ENCODE results near the gene PRKAG2.

Gene PRKAG2

DNA sequence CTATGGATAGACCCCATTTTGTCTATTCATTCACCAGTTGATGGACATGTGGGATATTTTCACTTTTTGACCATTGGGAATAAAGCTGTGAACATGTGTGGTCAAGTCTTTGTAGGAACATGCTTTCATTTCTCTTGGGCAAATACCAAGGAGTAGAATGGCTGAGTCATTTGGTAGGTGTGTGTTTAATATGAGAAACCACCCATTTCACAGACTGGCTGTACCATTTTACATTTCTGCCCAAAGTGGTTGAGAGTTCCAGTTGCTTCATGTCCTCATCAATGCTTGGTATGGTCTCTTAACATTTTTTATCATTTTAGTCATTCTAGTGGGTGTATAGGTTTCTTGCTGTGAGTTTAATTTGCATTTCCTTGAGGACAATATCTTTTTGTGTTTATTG, 232.4 kb downstream of the PRKAG2 start:
- no peak overlapping the region for H3K27ac ChIP-seq
- TF ChIP-seq ZFX (IDR thresholded peaks at IDR 0.05; ENCODE audit: borderline replicate concordance) = no peak

DNA sequence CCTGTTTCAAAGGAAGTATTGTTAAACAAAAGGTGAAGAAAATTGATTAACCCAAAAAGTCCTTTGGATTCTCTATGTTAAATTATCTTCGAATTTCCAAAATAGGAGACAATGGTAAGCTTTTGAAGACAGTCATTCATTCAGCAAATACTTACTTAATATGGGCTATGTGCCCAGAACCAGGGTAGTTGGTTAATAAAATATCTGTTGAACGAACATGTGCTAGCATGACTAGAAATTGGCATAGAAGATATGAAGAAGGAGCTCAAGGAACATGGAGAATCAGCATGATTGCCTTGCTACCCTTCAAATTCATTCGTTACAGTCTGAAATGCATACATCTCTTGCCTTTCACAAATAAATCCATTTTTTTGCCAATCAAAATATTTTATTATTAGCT, 234.2 kb downstream of the PRKAG2 start:
- TF ChIP-seq, protein P1, sequence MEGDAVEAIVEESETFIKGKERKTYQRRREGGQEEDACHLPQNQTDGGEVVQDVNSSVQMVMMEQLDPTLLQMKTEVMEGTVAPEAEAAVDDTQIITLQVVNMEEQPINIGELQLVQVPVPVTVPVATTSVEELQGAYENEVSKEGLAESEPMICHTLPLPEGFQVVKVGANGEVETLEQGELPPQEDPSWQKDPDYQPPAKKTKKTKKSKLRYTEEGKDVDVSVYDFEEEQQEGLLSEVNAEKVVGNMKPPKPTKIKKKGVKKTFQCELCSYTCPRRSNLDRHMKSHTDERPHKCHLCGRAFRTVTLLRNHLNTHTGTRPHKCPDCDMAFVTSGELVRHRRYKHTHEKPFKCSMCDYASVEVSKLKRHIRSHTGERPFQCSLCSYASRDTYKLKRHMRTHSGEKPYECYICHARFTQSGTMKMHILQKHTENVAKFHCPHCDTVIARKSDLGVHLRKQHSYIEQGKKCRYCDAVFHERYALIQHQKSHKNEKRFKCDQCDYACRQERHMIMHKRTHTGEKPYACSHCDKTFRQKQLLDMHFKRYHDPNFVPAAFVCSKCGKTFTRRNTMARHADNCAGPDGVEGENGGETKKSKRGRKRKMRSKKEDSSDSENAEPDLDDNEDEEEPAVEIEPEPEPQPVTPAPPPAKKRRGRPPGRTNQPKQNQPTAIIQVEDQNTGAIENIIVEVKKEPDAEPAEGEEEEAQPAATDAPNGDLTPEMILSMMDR (IDR thresholded peaks at IDR 0.05) = no peak
- TF ChIP-seq ZFX (IDR thresholded peaks at IDR 0.05; ENCODE audit: borderline replicate concordance) = no peak
- H3K27ac ChIP-seq = no peak overlapping the region

DNA sequence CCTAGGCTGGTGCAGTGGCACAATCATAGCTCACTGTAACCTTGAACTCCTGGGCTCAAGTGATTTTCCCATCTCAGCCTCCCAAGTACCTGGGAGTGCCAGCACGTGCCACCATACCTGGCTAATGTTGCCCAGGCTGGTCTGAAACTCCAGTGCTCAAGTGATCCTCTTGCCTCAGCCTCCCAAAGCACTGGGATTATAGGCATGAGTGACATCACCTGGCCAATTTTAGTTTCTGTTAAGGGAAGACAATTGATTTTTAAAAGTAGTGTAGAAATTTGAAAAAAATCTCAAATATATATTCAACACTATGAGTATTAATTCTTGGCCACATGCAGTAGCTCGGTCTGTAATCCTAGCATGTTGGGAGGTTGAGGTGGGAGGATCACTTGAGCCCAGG, 235.3 kb downstream of the PRKAG2 start:
- no peak overlapping the region for H3K27ac ChIP-seq
- no peak for TF ChIP-seq ZFX (IDR thresholded peaks at IDR 0.05; ENCODE audit: borderline replicate concordance)
- TF ChIP-seq, protein P1 (IDR thresholded peaks at IDR 0.05) = no peak

DNA sequence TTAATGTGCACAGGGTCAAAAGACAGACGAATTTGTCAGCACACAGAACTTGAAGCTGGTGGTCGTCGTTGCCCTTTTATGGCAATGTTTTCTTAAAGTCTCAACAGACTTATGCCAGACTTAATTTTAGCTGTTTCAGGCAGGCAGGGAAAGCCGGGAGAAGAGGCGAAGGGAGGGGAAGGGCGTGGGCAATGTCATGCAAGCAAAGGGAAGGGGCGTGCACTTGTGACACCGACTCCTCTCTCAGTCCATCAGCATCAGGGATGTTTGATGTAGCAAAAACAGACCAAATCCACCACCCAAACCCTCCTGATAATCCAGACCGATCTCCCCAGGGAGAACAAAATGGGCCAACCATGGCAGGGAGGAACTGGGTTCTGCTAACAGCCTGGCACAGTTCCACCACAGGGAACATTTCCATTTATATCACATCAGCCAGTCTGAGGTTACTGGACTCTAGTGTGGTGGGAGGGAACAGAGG, 239.1 kb downstream of the PRKAG2 start:
- no peak overlapping the region for H3K27ac ChIP-seq
- TF ChIP-seq, protein P1 (IDR thresholded peaks at IDR 0.05) = no peak
- no peak for TF ChIP-seq ZFX (IDR thresholded peaks at IDR 0.05; ENCODE audit: borderline replicate concordance)

DNA sequence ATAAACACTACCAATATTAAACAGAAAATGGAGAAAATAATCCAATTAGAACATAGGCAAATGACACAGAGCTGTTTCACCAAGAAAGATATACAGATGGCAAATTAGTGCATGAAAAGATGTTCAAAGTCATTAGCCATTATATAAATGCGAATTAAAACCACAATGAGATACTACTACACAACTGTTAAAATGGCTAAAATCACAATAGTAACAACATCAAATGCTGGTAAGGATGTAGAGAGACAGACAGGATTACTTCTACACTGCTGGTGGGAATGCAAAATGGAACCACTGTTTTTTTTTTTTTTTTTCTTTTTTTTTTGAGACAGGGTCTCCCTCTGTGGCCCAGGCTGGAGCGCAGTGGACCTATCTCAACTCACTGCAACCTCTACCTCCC, 242.3 kb downstream of the PRKAG2 start:
- H3K27ac ChIP-seq = no peak overlapping the region
- TF ChIP-seq, protein P1 (IDR thresholded peaks at IDR 0.05) = no peak
- TF ChIP-seq ZFX (IDR thresholded peaks at IDR 0.05; ENCODE audit: borderline replicate concordance) = no peak

DNA sequence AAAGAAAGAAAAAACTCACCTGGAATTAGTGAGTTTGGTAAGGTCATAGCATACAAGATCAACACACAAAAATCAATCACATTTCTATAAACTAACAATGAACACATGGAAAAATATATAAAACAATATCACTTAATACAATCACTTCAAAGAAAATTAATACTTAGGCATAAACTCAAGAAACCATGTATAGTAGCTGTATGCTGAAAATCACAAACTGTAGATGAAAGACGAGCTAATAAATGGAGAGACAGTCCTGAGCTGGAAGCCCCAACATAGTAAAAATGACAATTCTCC, 243.5 kb downstream of the PRKAG2 start:
- TF ChIP-seq, protein P1 (IDR thresholded peaks at IDR 0.05) = no peak
- TF ChIP-seq ZFX (IDR thresholded peaks at IDR 0.05; ENCODE audit: borderline replicate concordance) = no peak
- H3K27ac ChIP-seq = peak overlapping the region; percentile 82; the same call in 1 of the 2 replicates

DNA sequence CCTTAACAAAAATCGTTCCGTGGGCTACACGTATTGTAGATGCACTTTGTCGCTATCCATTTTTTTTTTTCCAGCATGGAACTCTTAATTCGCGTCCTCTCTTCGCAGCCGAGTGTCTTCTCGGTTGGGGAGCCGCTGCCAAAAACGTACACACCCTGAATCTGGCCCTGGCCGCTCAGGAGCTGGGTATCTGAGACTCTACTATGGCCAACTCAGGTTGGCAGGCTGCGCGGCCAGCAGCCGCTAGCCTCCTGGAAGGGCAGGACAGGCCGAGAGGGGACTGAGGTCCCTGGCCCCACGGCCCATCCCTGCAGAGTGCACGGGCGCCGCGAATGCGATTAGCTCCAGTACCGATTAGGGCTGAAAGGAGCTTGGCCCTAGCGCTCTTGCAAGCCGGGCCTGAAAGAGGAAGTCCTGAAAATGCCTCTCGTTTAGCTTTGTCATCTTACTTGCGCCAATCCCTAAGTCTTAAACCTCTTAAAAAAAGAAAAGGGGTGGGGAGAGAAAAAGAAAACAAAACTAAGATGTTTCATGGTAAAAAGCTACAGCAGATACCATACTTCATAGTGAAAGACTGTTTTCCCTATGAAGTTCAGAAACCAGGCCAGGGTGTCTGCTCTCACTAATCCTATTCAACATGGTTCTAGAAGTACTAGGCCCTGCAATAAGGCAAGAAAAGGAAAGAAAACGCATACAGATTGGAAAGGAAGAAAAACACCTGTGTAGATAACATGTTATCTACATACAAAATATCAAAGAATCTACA, 244.0 kb downstream of the PRKAG2 start:
- no peak for TF ChIP-seq ZFX (IDR thresholded peaks at IDR 0.05; ENCODE audit: borderline replicate concordance)
- TF ChIP-seq, protein P1 (IDR thresholded peaks at IDR 0.05) = no peak
- H3K27ac ChIP-seq = peak overlapping the region; percentile 82
